Activated CD4-positive, alpha-beta T cell treated with anti-CD3 and anti-CD28 coated beads, Interleukin-2, amount 10 ng/mL, durations not matched to agents 24 days and 14 days (primary cell): ENCODE measurements around the gene JAKMIP2. TPM values are rescaled to one million over a fixed set of nuclear protein-coding genes. Genes with fewer than 3 reads are reported as not detected.

Experiments
- total RNA-seq: library from RNA; stranded (reverse); gene quantifications from 2 replicates; pipeline ENCODE4 v1.2.3, GENCODE V29; 2022

The JAKMIP2 gene
- total RNA-seq, 1 donor from 2014 or later = 1.2 TPM

Other genes starting within 250 kb of the JAKMIP2 start
- gene SPINK1, start 48.9 kb upstream of the JAKMIP2 start, total RNA-seq = not detected in 2 replicates
- gene SCGB3A2, start 96.0 kb upstream of the JAKMIP2 start, total RNA-seq = not detected in 2 replicates
- gene C5orf46, start 123.8 kb upstream of the JAKMIP2 start, total RNA-seq = not detected in 2 replicates